8988T (cell line): Measurements from ENCODE around the gene PKP4.

ENCODE experiments used
- DNase-seq: peaks from one replicate; pipeline ENCODE4 v3.0.0; 2011

PKP4 gene

DNA sequence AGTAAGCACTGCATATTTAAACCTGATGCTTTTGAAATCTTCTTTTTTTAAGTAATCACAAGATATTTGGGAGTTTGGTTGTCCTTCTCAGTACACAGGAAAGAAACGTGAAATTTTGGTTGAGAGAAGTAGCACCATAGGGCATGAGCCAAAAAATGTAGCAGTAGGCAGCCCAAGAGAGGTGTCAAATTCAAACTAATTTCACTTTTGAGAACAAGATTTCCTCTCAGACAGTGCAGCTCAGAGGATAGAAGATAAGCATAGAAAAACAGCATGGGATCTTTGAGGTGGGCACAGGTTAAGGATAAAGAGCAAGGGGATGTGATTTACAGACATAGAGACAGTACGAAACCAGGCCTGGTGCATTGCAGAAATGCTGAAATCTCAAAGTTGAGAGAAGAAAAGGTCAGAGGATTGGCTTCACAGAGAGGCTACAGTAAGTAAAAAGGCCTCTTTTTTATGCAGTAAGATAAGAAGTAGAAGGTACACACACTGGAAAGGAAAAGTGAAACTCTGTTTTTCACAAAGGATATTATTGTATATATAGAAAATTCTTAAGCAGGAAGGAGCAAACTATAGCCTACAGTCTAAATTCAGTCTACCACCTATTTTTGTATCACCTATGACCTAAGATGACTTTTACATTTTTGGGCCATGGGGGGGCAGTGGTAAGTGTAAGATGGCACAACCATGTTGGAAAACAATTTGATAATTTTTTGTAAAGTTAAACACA lies 89.8 kb downstream of the PKP4 start:
- DNase-seq, result no peak

DNA sequence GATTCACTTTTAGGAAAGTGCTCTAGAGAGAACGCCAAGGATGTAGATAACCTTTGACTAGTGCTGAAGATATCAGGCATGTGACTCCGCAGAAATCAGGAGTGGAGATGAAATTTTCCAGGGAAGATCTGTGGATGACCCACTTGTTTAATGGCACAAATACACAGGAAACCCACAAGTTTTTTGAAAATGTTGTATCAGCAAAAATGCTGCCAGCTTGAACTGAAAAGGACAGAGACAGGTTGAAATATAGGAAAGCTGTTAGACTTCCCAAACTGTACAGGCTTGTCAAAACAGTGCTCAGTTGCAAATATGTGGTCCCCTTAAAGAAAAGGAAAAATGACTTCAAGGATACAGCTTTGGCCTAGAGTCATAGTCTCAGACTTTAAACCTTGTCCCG lies 96.5 kb downstream of the PKP4 start:
- DNase-seq, result no peak

DNA sequence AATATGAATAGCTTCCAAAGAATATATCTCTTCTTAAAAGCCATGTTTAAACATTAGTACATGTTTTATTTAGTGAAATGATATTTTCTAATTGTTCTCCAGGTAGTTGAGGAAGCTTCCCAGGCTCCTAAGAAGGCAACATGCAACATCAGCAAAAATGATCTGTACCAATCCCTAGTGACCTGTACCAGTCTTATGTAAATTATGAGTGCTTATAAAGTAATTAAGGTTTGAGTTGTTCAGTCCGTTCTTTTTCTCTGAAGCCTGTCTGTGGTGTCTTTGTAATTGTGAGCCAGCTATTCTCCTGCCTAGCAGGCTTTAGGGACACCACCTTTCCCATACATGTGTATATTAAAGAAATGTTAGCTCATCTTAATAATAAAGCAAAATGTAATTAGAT lies 98.2 kb downstream of the PKP4 start:
- no peak for DNase-seq

DNA sequence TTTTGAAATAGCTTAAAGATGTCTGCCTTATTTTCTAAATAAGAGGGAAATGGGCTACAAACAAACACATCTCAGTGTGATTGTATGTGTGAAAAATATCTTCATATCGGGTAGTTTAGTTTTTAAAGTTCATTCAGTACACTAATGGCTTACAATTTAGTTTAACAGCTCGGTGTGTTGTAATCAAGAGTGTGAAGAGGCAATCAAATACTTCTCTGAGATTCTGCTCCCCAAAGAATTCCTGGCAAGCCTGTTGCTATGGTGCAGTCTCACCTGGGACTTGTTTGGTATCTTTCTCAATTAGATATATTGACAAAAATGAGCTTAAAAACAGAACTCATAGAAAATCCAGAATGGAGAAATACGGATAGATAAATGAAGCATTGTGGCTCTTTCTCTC lies 99.4 kb downstream of the PKP4 start:
- DNase-seq, result no peak

- DNase-seq, result no peak
These were observed 101.0 kb downstream of the PKP4 start for GRCh38 chr2:158557752-158558151.

DNA sequence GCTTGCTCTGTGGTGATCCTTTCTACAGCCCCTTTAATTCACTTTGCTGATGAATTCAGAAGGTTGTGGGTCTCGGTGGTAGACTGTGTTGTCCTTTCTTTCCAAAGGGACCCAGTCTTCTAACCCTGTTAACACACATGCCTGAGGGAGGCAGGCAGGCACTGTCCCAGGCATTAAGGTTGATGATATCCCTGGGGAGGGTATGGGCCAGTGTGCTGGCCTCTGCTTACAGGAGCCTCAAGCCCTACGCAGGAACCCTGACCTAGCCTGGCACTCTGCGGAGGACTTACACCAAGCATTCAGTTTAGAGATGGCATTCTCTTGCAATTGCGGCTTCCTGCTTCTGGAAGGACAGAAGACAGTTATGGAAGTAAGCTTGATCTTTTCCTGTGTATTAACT lies 102.5 kb downstream of the PKP4 start:
- DNase-seq, result no peak

- no peak for DNase-seq
These were observed 103.5 kb downstream of the PKP4 start for GRCh38 chr2:158560259-158560658.

DNA sequence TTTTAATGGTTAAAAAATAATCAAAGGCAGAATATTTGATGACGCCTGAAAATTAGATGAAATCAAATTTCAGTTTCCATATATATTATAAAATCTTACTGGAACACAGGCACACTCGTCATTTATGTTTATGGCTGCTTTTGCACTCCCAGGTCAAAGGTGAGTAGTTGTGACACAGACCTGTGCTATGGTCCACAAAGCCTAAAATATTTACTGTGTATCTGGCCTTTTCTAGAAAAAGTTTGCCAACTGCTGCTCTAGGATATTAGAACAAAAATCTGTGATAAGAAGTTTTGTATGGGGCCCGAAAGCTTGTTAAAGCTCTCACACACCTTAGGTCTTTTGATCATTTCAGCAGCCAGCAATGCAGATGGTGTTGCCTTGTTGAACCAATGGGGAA lies 104.3 kb downstream of the PKP4 start:
- no peak for DNase-seq

GRCh38 chr2:158567208-158567607 lies 110.5 kb downstream of the PKP4 start:
- DNase-seq, result no peak

DNA sequence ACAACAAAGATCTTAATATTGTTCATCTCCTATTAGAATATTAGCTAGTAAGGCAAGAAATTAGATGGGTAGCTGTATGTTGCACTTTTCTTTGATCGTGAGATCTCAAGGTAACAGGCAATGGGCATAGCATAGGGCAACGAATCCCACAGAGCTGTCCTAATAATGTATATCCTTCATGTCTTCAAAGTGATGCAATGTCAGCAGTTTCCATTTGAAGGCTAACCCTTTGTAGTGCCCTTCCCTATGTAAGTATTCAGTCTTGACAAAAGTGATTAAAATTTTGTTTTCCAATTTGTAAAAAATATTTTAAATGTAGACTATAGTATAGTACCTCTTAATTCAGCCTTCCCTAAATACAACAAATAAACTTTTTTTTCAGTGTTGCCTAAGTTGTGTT lies 112.5 kb downstream of the PKP4 start:
- DNase-seq, result no peak

- DNase-seq, result no peak
These were observed 114.1 kb downstream of the PKP4 start for GRCh38 chr2:158570869-158571268.

- DNase-seq, result no peak
These were observed 117.0 kb downstream of the PKP4 start for GRCh38 chr2:158573739-158574138.

DNA sequence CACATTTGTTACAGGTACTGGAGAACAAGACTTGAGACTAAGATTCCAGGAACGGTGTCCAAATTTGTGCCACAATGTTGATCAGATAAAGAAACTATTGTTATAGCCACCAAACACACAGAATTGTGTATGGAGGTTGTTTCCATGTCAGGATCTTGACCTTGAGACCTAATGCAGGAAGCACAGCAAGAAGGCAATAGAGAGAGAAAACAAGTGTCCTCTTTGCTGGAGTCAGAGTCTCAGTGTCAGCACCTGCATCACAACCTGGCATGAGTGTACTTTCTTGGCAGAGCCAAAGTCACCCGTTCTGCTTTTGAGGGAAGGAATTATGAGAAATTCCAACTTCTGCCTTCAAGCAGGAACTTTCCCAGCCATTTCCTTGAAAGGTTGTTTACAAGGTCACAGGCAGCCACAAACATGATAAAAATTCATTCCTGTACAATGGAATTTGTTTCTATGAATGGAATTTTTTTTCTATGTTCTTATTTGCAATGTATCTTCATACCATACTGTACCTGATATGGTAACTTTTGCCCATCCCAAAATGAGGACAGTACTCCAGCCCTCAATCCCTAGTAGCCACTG lies 118.4 kb downstream of the PKP4 start:
- no peak for DNase-seq

GRCh38 chr2:158577141-158577540 lies 120.4 kb downstream of the PKP4 start:
- no peak for DNase-seq

DNA sequence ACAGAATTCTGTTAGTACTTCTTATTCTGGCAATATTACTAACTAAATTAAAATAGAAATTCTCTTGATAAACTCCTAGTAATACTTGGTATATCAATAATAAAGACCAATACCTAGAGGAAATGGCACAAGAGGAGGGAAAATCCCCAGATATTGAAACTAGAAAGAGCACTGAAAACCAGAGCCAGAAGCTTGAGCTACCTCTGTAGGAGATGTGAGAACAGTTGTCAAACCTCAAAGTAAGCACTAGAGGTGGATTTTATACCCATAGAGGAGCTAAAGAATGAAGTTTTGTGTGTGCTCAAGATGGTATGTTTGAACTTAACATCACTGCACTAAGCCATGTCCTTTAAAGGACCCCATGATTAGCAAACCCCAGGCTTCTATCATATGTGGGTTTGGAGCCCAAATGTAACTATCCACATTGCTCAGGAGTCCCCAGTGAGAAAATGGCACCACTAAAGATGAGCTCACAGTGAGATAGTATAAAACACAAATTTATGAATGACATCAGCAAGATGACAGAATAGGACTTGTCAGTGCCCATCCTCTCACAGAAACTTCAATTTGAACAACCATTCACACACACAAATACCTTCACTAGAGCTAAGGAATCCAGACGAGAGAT lies 122.1 kb downstream of the PKP4 start:
- DNase-seq, result no peak

- DNase-seq, result no peak
These were observed 123.2 kb downstream of the PKP4 start for GRCh38 chr2:158579928-158580327.

DNA sequence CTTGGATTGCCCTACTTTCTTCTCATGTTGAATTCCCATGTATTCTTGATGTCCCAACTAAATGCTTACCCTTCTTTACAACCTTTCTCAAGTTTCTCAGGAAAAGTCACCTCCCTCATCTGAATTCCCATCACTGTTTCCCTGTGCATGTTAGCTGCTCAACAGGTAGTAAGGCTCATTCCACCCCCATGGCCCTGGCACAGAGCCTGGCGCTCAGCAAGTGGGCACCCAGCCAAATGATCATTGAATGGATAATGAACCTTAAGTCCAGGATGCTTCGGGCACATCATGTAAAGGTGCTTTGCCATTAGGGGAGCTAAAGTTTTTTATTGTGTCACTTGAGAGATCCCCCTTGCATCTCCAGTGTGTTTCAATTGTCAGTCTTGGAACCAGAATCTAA lies 124.0 kb downstream of the PKP4 start:
- no peak for DNase-seq

DNA sequence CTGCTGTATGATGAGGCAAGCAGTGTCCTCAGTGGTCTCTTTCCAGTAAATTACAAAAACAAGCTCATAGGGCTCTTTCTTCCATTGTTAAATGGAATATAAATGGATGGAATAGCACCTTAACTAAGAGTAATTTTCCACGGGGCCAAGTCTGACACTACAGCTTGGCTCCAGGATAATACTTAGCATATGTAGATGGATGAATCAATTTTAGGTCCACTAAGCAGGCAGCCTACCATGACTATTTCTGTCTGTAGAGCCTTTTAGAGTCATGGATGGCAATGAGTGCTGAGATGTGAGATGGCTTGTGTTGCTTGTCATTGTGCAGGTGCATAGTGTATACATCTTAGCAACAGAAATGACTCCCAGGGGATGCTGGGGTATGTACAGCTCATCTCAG lies 125.9 kb downstream of the PKP4 start:
- DNase-seq, result no peak

DNA sequence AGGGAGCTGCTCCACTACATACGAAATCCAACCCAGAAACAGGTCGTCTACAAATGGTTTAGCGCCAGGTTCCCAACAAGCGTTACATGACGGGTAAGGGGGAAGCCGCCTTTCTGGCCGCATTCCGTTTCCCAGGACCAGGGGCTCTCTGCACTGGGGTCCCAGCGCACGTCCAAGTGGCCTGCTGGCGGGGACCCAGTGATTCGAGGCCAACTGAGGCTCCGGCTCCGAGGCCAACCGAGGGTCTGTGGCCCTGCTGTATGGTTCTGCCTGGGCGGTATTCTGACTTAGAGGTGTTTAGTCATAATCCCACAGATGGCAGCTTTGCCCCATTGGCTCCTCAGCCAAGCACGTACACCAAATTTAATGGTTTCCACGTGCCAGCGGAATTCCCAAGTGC lies 127.2 kb downstream of the PKP4 start:
- DNase-seq, result no peak

GRCh38 chr2:158586491-158586890 lies 129.7 kb downstream of the PKP4 start:
- DNase-seq, result no peak

DNA sequence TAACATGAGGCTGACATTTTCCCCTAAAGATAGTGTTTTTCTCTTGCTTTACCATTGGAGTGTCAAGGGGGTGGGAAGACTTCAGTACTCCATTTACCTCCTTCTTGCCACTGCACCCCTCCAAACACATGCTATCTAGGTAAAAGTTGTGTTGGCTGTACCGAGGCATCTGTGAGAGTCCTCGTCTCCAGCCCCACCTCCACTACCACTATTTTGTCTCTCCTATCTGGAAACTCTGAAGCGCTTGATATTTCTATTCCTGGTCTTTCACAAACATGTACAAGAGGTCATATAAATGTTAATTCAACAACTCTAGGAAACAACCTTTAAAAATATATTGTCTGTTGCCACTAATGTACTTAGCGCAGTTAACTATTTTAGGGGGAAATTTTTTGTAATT lies 132.6 kb downstream of the PKP4 start:
- no peak for DNase-seq

GRCh38 chr2:158598862-158599517 lies 142.2 kb downstream of the PKP4 start:
- DNase-seq, result no peak

- no peak for DNase-seq
These were observed 142.9 kb downstream of the PKP4 start for GRCh38 chr2:158599609-158600008.

DNA sequence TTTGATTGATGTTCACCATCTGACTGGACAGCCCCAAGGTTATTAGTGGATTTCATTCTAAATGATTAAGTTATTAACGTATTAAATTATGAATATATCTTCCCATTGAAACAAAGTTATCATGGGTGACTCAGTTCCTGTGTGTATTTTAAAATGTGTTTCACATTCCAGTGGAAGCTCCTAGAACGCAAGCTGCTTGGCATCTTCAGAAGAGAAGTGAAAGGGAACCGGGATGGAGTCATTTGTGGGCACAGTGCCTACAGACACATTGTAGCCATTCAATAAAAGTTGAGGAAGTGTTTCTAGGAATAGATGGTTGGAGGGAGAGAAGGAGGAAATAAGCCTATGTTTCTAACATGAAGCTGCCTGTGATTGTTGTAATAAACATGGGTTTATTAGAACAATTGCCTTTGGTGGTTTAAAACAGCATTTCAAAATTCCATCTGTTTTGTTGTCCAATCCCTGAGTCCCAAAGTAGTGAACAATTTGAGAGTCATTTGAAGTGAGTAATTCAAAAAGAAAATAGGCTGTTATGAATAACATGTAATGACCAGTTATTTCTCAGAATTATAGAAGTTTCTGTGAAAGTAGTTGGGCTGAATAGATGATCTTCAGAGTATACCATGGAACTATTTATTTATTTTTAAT lies 143.5 kb downstream of the PKP4 start:
- no peak for DNase-seq
